Pancreas (tissue), 10 donors: ENCODE measurements around the gene ULK4. TPM values are rescaled to one million over a fixed set of nuclear protein-coding genes. Genes with fewer than 3 reads are reported as not detected.

Source experiments
- ATAC-seq, 4 donors: fragments of 200-7000 bp; cut with Tn5 transposase; one replicate each; pipeline versions ENCODE4 v1.8.0 to v1.9.1; 2020; ENCODE audit warnings: mild to moderate bottlenecking in 4 of 4, moderate library complexity in 4 of 4
- DNase-seq, 6 donors: peaks; one replicate each; pipeline ENCODE4 v3.0.0-alpha.2; 2020
- FAIRE-seq: peaks from 2 replicates; lab custom pipeline; 2012; peaks lifted over from hg19 to GRCh38; lab: Jason Lieb, UNC
- H3K27ac ChIP-seq, 4 donors: fragments of 200-600 bp; sonication (generic); 1 replicate in 3 of 4; 2 replicates in 1 of 4; pipeline versions ENCODE4 v1.5.0 to v1.8.0; 2020
- H3K27me3 ChIP-seq, 4 donors: fragments of 200-600 bp; one replicate each; pipeline ENCODE4 v1.8.0; 2021
- H3K36me3 ChIP-seq, 3 donors: fragments of 200-600 bp; sonication (generic) in 1 of 3; one replicate each; pipeline versions ENCODE4 v1.5.0 to v1.8.0; 2020 to 2021
- H3K4me1 ChIP-seq, 3 donors: fragments of 200-600 bp; one replicate each; pipeline ENCODE4 v1.8.0; 2021
- H3K4me3 ChIP-seq, 4 donors: fragments of 200-600 bp; sonication (generic) in 2 of 4; one replicate each; pipeline versions ENCODE4 v1.5.0 to v1.8.0; 2020 to 2021
- H3K9me3 ChIP-seq, 4 donors: fragments of 200-600 bp; one replicate each; pipeline ENCODE4 v1.8.0; 2021
- WGBS, 2 donors: extraction: QIAGEN DNeasy Blood & Tissue Kit; methylation state at CpG; one replicate each; pipeline ENCODE4 v1.1.7; 2013; 5-methylcytosine and 5-hydroxymethylcytosine counted together
- intact Hi-C, 3 donors: fragments of 100-400 bp; cut with DNase I; formaldehyde crosslinking; loops; one replicate each; pipeline versions ENCODE4 v1.11.1 to v1.14.2; 2022
- polyA plus RNA-seq, 2 donors: library from polyadenylated mRNA; stranded (reverse); fragments of 200-250 nt; gene quantifications; one replicate each; pipeline ENCODE4 v1.2.3, GENCODE V29; 2013
- total RNA-seq, 6 donors: library from RNA; stranded (reverse); fragmentation: NEBNext Ultra II Directional in 4 of 6; extraction: Animal tissue kit (Norgen Biotek cat#: 25700) in 4 of 6; gene quantifications; one replicate each; pipeline versions ENCODE4 v1.2.1 to v1.2.4, GENCODE V29; 2021 to 2023
- TF ChIP-seq, protein P1 (sequence below), 4 donors: fragments of 200-600 bp; sonication (generic) in 3 of 4; IDR thresholded peaks; one replicate each; pipeline versions ENCODE4 v1.5.0 to v1.8.0; 2021; ENCODE audit warnings: antibody characterized with exemption in 4 of 4
- donor health status: healthy with polysubstance abuse.
- donor health status: DM: no; HTN: no; CAD: no; lungs with moderate emphysema.
- donor health status: DM: no; HTN: no; CAD: no.
- donor health status: control.
- donor health status: control.
- donor health status: Bipolar disorder and iron deficiency.
- donor health status: DM: yes; HTN: yes; CAD: no.
- donor health status: DM: no; HTN: no; CAD: no.
- donor health status: DM: no; HTN: no; CAD: no.
- donor health status: DM: yes; HTN: yes; CAD: no.

Gene ULK4
- total and polyA plus RNA-seq, 8 donors: 2.3 to 8.6 (median 4.2) TPM

- no peaks in the 10 kb centered on the region for H3K27me3 ChIP-seq
- H3K4me1 ChIP-seq: peaks cover 0 to 3% (median 0%) of the 10 kb centered on the region in 3 donors
- H3K9me3 ChIP-seq: no peaks in the 10 kb centered on the region
- intact Hi-C loops: no loop called here
- H3K36me3 ChIP-seq: peaks cover 0 to 4% (median 0%) of the 10 kb centered on the region in 3 donors
- ATAC-seq (peak in 1 of 4 donors; percentile 8), DNase-seq (no peak), FAIRE-seq (no peak)
- TF ChIP-seq, protein P1, sequence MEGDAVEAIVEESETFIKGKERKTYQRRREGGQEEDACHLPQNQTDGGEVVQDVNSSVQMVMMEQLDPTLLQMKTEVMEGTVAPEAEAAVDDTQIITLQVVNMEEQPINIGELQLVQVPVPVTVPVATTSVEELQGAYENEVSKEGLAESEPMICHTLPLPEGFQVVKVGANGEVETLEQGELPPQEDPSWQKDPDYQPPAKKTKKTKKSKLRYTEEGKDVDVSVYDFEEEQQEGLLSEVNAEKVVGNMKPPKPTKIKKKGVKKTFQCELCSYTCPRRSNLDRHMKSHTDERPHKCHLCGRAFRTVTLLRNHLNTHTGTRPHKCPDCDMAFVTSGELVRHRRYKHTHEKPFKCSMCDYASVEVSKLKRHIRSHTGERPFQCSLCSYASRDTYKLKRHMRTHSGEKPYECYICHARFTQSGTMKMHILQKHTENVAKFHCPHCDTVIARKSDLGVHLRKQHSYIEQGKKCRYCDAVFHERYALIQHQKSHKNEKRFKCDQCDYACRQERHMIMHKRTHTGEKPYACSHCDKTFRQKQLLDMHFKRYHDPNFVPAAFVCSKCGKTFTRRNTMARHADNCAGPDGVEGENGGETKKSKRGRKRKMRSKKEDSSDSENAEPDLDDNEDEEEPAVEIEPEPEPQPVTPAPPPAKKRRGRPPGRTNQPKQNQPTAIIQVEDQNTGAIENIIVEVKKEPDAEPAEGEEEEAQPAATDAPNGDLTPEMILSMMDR (IDR thresholded peaks at IDR 0.05): no peak
- WGBS, 2 donors: 83 to 87% methylated on average over 6 of the region's 6 CpGs
- H3K27ac ChIP-seq: no peak overlapping the region
- no peak overlapping the region for H3K4me3 ChIP-seq
These were observed 717.1 kb downstream of the ULK4 start for GRCh38 chr3:41244620-41245336.

DNA sequence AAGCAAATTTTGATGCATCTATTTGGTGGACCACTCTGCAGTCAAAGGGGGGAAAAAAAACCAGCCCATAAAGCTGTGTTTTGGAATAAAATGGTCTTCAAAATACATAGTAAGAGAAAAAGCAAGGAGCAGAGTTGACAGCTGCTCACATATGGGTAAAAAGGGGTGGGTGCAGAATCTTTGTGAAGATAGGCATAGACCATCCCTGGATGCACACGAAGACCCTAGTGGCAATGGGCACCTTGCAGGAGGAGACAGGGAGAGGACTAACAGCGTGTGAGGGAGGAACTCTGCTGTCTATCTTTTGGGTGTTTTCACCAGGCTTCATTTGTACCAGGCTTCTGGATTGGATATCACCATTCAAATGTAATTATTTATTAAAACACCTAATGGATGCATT, 718.7 kb downstream of the ULK4 start:
- FAIRE-seq: no peak

GRCh38 chr3:41241800-41242571, 719.9 kb downstream of the ULK4 start:
- no peak overlapping the region for H3K27ac ChIP-seq
- FAIRE-seq: no peak
- peaks cover 0 to 3% (median 0%) of the 10 kb centered on the region in 3 donors for H3K4me1 ChIP-seq
- H3K36me3 ChIP-seq: peaks cover 9 to 29% (median 17%) of the 10 kb centered on the region in 3 donors
- TF ChIP-seq, protein P1 (IDR thresholded peaks at IDR 0.05): no peak
- no peaks in the 10 kb centered on the region for H3K9me3 ChIP-seq
- 93 to 94% methylated on average over 7 of the region's 7 CpGs for WGBS, 2 donors
- intact Hi-C loops: no loop called here
- DNase-seq: no peak
- no peaks in the 10 kb centered on the region for H3K27me3 ChIP-seq
- no peak for ATAC-seq
- no peak overlapping the region for H3K4me3 ChIP-seq

More for the DNA sequence above, 718.7 kb downstream of the ULK4 start:
- ATAC-seq (no peak), DNase-seq (no peak)
- no peak overlapping the region for H3K27ac ChIP-seq
- intact Hi-C loops: no loop called here
- peaks cover 7 to 17% (median 11%) of the 10 kb centered on the region in 3 donors for H3K36me3 ChIP-seq
- no peak overlapping the region for H3K4me3 ChIP-seq
- 73 to 96% methylated on average over 2 of the region's 2 CpGs for WGBS, 2 donors
- TF ChIP-seq, protein P1 (IDR thresholded peaks at IDR 0.05): no peak
- no peaks in the 10 kb centered on the region for H3K9me3 ChIP-seq
- peaks cover 0 to 3% (median 0%) of the 10 kb centered on the region in 3 donors for H3K4me1 ChIP-seq
- H3K27me3 ChIP-seq: no peaks in the 10 kb centered on the region

GRCh38 chr3:41241161-41241560, 720.7 kb downstream of the ULK4 start:
- 82 to 84% methylated on average over 4 of the region's 4 CpGs for WGBS, 2 donors
- ATAC-seq (no peak), FAIRE-seq (no peak), DNase-seq (no peak)
- Histone ChIP-seq H3K36me3 (peaks cover 9 to 37% (median 24%) of the 10 kb centered on the region in 3 donors), H3K4me1 (peaks cover 0 to 3% (median 0%) of the 10 kb centered on the region in 3 donors), H3K9me3 (no peaks in the 10 kb centered on the region), H3K27me3 (no peaks in the 10 kb centered on the region), H3K27ac (no peak overlapping the region), H3K4me3 (no peak overlapping the region)
- TF ChIP-seq, protein P1 (IDR thresholded peaks at IDR 0.05): no peak
- intact Hi-C loops: no loop called here
